ENCODE measurements around the gene SMYD3.
"Not testable (repeated sequence)": the region's sequence is repeated elsewhere in the genome, so short reads cannot be mapped to it uniquely, and the experiment has no call there.

The SMYD3 gene

DNA sequence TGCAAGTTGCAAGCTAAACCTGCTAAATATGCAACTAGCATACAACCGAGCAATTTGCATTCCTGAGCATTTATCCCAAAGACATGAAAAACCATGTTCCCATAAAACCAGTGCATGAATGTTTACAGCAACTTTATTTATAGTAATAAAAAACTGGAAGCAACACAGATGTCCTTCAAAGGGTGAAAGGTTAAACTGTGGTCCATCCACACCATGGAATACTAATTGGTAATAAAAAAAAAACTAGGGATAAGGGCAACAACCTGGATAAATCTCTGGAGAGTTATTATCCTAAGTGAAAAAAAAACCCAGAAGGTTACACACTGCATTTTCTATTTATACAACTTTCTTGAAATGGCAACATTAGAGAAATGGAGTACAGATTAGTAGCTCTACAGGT, 474.1 kb downstream of the SMYD3 start:
- ATAC-seq (ENCODE audit: insufficient read depth, low read depth) (no peak), DNase-seq (no peak)
- Histone ChIP-seq H3K27me3 (ENCODE audit: insufficient read depth, low read length, poor library complexity) (no peaks in the 10 kb centered on the region), H3K4me3 (ENCODE audit: low read depth in 1 of 2, low read length in 2 of 2) (no peak overlapping the region), H4K20me1 (ENCODE audit: insufficient read depth, low read length) (no peaks in the 10 kb centered on the region), H3K4me1 (ENCODE audit: insufficient read depth, low read length) (no peaks in the 10 kb centered on the region), H3K9ac (ENCODE audit: low read depth, low read length) (no peak overlapping the region), H3K79me2 (ENCODE audit: insufficient read depth, low read length) (no peaks in the 10 kb centered on the region), H3K4me2 (ENCODE audit: insufficient read depth, low read length) (no peak overlapping the region), H3K9me3 (ENCODE audit: insufficient read depth, low read length, severe bottlenecking) (peaks cover 1% of the 10 kb centered on the region), H2AFZ (ENCODE audit: low read depth, low read length) (no peak overlapping the region), H3K27ac (ENCODE audit: low read length) (no peak overlapping the region), H3K36me3 (ENCODE audit: insufficient read depth, low read length) (no peaks in the 10 kb centered on the region)
- TF ChIP-seq, protein P1, sequence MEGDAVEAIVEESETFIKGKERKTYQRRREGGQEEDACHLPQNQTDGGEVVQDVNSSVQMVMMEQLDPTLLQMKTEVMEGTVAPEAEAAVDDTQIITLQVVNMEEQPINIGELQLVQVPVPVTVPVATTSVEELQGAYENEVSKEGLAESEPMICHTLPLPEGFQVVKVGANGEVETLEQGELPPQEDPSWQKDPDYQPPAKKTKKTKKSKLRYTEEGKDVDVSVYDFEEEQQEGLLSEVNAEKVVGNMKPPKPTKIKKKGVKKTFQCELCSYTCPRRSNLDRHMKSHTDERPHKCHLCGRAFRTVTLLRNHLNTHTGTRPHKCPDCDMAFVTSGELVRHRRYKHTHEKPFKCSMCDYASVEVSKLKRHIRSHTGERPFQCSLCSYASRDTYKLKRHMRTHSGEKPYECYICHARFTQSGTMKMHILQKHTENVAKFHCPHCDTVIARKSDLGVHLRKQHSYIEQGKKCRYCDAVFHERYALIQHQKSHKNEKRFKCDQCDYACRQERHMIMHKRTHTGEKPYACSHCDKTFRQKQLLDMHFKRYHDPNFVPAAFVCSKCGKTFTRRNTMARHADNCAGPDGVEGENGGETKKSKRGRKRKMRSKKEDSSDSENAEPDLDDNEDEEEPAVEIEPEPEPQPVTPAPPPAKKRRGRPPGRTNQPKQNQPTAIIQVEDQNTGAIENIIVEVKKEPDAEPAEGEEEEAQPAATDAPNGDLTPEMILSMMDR (IDR thresholded peaks at IDR 0.05; ENCODE audit: borderline replicate concordance, extremely low read depth, low read length, poor library complexity, severe bottlenecking), result no peak
- no peak for TF ChIP-seq EZH2 (IDR thresholded peaks at IDR 0.05; ENCODE audit: borderline replicate concordance, low read depth, low read length, severe bottlenecking)

DNA sequence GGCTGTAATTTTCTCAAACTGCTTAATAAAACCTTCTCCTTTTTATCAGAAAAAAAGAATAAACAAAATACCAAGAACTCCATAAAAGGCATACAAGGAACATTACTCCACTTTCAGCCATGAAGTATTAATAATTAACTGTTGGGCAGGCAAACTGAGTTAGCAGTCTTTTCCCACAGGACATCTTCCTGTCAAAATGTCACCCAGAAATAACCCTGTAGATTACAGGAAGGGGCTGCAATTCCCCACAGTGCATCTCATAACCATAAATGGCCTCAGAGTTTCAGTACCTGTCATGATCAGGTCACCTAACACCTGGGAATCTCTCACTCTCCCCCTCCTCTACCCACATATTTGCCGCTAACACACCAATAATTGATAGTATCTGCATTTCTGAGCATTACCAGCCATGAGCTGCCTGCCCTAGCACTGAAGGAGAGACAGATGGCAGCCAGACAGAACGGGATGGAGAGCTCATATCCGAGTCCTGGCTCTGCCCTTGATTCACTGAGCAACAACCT, 475.0 kb downstream of the SMYD3 start:
- Histone ChIP-seq H3K27me3 (ENCODE audit: insufficient read depth, low read length, poor library complexity) (no peaks in the 10 kb centered on the region), H3K9me3 (ENCODE audit: insufficient read depth, low read length, severe bottlenecking) (peaks cover 1% of the 10 kb centered on the region), H3K79me2 (ENCODE audit: insufficient read depth, low read length) (no peaks in the 10 kb centered on the region), H3K4me1 (ENCODE audit: insufficient read depth, low read length) (no peaks in the 10 kb centered on the region), H3K36me3 (ENCODE audit: insufficient read depth, low read length) (no peaks in the 10 kb centered on the region), H3K9ac (ENCODE audit: low read depth, low read length) (no peak overlapping the region), H3K4me2 (ENCODE audit: insufficient read depth, low read length) (no peak overlapping the region), H3K4me3 (ENCODE audit: low read depth in 1 of 2, low read length in 2 of 2) (no peak overlapping the region), H3K27ac (ENCODE audit: low read length) (no peak overlapping the region), H2AFZ (ENCODE audit: low read depth, low read length) (no peak overlapping the region), H4K20me1 (ENCODE audit: insufficient read depth, low read length) (no peaks in the 10 kb centered on the region)
- DNase-seq (no peak), ATAC-seq (ENCODE audit: insufficient read depth, low read depth) (no peak)
- TF ChIP-seq, protein P1 (IDR thresholded peaks at IDR 0.05; ENCODE audit: borderline replicate concordance, extremely low read depth, low read length, poor library complexity, severe bottlenecking), result no peak
- TF ChIP-seq EZH2 (IDR thresholded peaks at IDR 0.05; ENCODE audit: borderline replicate concordance, low read depth, low read length, severe bottlenecking), result no peak

DNA sequence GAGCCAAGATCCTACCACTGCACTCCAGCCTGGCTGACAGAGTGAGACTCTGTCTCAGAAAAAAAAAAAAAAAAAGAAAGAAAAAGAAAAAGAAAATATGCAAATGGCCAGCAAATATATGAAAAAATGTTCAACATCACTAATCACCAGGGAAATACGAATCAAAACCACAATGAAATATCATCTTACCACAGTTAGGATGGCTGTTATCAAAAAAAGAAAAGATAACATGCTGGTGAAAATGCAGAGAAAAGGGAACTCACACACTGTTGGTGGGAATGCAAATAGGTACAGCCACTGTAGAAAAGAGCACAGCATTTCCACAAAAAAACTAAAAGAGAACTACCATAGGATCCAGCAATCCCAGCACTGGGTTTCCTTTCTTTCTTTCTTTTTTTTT, 477.5 kb downstream of the SMYD3 start:
- no peak overlapping the region for H3K4me3 ChIP-seq (ENCODE audit: low read depth in 1 of 2, low read length in 2 of 2)
- H4K20me1 ChIP-seq (ENCODE audit: insufficient read depth, low read length), result no peaks in the 10 kb centered on the region
- no peak overlapping the region for H3K9ac ChIP-seq (ENCODE audit: low read depth, low read length)
- no peaks in the 10 kb centered on the region for H3K36me3 ChIP-seq (ENCODE audit: insufficient read depth, low read length)
- no peak overlapping the region for H2AFZ ChIP-seq (ENCODE audit: low read depth, low read length)
- no peak for ATAC-seq (ENCODE audit: insufficient read depth, low read depth)
- no peaks in the 10 kb centered on the region for H3K79me2 ChIP-seq (ENCODE audit: insufficient read depth, low read length)
- no peak overlapping the region for H3K27ac ChIP-seq (ENCODE audit: low read length)
- no peak for DNase-seq
- H3K27me3 ChIP-seq (ENCODE audit: insufficient read depth, low read length, poor library complexity), result no peaks in the 10 kb centered on the region
- peaks cover 1% of the 10 kb centered on the region for H3K9me3 ChIP-seq (ENCODE audit: insufficient read depth, low read length, severe bottlenecking)
- no peak for TF ChIP-seq EZH2 (IDR thresholded peaks at IDR 0.05; ENCODE audit: borderline replicate concordance, low read depth, low read length, severe bottlenecking)
- TF ChIP-seq, protein P1 (IDR thresholded peaks at IDR 0.05; ENCODE audit: borderline replicate concordance, extremely low read depth, low read length, poor library complexity, severe bottlenecking), result no peak
- no peaks in the 10 kb centered on the region for H3K4me1 ChIP-seq (ENCODE audit: insufficient read depth, low read length)
- H3K4me2 ChIP-seq (ENCODE audit: insufficient read depth, low read length), result no peak overlapping the region

DNA sequence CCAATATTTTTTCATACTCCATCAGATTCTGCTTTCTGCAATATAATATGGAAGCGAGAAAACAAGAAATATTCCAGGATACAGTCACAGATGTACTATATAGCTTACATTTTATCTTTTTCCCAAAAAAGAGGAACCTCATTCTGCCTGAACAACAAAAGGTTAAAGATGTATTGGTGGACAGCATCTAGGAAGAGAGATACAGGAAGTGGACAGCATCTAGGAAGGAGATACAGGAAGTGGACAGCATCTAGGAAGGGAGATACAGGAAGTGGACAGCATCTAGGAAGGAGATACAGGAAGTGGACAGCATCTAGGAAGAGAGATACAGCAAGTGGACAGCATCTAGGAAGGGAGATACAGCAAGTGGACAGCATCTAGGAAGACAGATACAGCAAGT, 483.0 kb downstream of the SMYD3 start:
- H3K4me3 ChIP-seq (ENCODE audit: low read depth in 1 of 2, low read length in 2 of 2); ATAC-seq (ENCODE audit: insufficient read depth, low read depth); H2AFZ ChIP-seq (ENCODE audit: low read depth, low read length): not testable (repeated sequence)

More for the DNA sequence above, 483.0 kb downstream of the SMYD3 start:
- H4K20me1 ChIP-seq (ENCODE audit: insufficient read depth, low read length); H3K4me2 ChIP-seq (ENCODE audit: insufficient read depth, low read length); DNase-seq; H3K27ac ChIP-seq (ENCODE audit: low read length); H3K79me2 ChIP-seq (ENCODE audit: insufficient read depth, low read length); H3K9ac ChIP-seq (ENCODE audit: low read depth, low read length); H3K9me3 ChIP-seq (ENCODE audit: insufficient read depth, low read length, severe bottlenecking); H3K27me3 ChIP-seq (ENCODE audit: insufficient read depth, low read length, poor library complexity); H3K36me3 ChIP-seq (ENCODE audit: insufficient read depth, low read length); H3K4me1 ChIP-seq (ENCODE audit: insufficient read depth, low read length): not testable (repeated sequence)

Data from DND-41 (cell line).